Liver (tissue), 3 donors: ENCODE data around the gene ALDH8A1.

Experiments used
- ATF3 ChIP-seq: IDR thresholded peaks from 2 replicates; pipeline ENCODE4 v1.6.1; 2016; ENCODE audit warnings: antibody characterized with exemption
- RAD21 ChIP-seq, 2 donors: IDR thresholded peaks; 2 replicates each; pipeline ENCODE4 v1.6.1; 2016; ENCODE audit warnings: antibody characterized with exemption in 2 of 2, mild to moderate bottlenecking in 2 of 2
- TF ChIP-seq, protein P1 (sequence below): fragments of 150-350 bp; IDR thresholded peaks from 2 replicates; pipeline ENCODE4 v1.5.1; 2017; ENCODE audit warnings: improper control_type of control experiment, low read depth, low read length; ENCODE audit not compliant: missing input control
- donor health status: healthy.
- donor health status: healthy.

DNA sequence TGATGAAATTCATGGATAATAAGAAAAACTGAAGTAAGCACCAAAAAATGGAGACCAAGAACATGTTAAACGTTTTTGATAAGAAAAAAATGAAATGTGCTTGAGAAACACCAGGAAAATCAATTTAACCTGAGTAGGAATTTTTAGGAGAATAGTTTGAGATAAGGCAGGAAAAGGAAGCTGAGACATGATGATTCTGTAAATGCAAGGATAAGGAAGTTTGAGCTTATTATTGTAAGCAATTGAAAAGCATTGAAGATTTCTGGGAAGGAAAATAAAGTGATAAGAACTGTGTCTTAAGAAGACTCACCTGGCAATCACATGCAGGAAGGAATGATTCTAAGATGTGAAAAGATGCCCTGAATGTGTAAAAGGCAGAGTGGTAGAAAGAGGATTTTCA lies 66.6 kb downstream of the ALDH8A1 start:
- no peak for TF ChIP-seq ATF3
- TF ChIP-seq, protein P1, sequence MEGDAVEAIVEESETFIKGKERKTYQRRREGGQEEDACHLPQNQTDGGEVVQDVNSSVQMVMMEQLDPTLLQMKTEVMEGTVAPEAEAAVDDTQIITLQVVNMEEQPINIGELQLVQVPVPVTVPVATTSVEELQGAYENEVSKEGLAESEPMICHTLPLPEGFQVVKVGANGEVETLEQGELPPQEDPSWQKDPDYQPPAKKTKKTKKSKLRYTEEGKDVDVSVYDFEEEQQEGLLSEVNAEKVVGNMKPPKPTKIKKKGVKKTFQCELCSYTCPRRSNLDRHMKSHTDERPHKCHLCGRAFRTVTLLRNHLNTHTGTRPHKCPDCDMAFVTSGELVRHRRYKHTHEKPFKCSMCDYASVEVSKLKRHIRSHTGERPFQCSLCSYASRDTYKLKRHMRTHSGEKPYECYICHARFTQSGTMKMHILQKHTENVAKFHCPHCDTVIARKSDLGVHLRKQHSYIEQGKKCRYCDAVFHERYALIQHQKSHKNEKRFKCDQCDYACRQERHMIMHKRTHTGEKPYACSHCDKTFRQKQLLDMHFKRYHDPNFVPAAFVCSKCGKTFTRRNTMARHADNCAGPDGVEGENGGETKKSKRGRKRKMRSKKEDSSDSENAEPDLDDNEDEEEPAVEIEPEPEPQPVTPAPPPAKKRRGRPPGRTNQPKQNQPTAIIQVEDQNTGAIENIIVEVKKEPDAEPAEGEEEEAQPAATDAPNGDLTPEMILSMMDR: no peak
- TF ChIP-seq RAD21 (IDR thresholded peaks at IDR 0.05): no peak
